CD4-positive, alpha-beta T cell treated with Interleukin-6 at 100 ng/mL for 8 hours (primary cell): ENCODE results near the gene TMEM178B.
"Not testable (repeated sequence)": the region's sequence is repeated elsewhere in the genome, so short reads cannot be mapped to it uniquely, and the experiment has no call there.

ENCODE experiments used
- DNase-seq: peaks from one replicate; pipeline ENCODE4 v3.0.0-alpha.2; 2020; ENCODE audit warnings: mixed read lengths, low spot score

TMEM178B gene

GRCh38 chr7:141185369-141185967, 111.6 kb downstream of the TMEM178B start:
- no peak for DNase-seq

- DNase-seq = no peak
Measured at GRCh38 chr7:141189231-141189630, 115.4 kb downstream of the TMEM178B start.

GRCh38 chr7:141190495-141190894, 116.6 kb downstream of the TMEM178B start:
- no peak for DNase-seq

- no peak for DNase-seq
Measured at GRCh38 chr7:141191277-141191676, 117.4 kb downstream of the TMEM178B start.

- DNase-seq = no peak
Measured at GRCh38 chr7:141193066-141193465, 119.2 kb downstream of the TMEM178B start.

- DNase-seq = not testable (repeated sequence)
Measured at GRCh38 chr7:141195722-141196121, 121.9 kb downstream of the TMEM178B start.

GRCh38 chr7:141198194-141198958, 124.5 kb downstream of the TMEM178B start:
- no peak for DNase-seq

GRCh38 chr7:141200191-141201108, 126.6 kb downstream of the TMEM178B start:
- DNase-seq = no peak

GRCh38 chr7:141201145-141201885, 127.5 kb downstream of the TMEM178B start:
- DNase-seq = no peak

GRCh38 chr7:141202535-141202934, 128.7 kb downstream of the TMEM178B start:
- no peak for DNase-seq

GRCh38 chr7:141203177-141203576, 129.3 kb downstream of the TMEM178B start:
- DNase-seq = no peak

- DNase-seq = no peak
Measured at GRCh38 chr7:141203586-141203985, 129.7 kb downstream of the TMEM178B start.

- no peak for DNase-seq
Measured at GRCh38 chr7:141207661-141208060, 133.8 kb downstream of the TMEM178B start.

- no peak for DNase-seq
Measured at GRCh38 chr7:141208539-141208938, 134.7 kb downstream of the TMEM178B start.

- DNase-seq = no peak
Measured at GRCh38 chr7:141209454-141209853, 135.6 kb downstream of the TMEM178B start.

- DNase-seq = no peak
Measured at GRCh38 chr7:141210862-141211261, 137.0 kb downstream of the TMEM178B start.

GRCh38 chr7:141213226-141213625, 139.4 kb downstream of the TMEM178B start:
- DNase-seq = no peak

GRCh38 chr7:141217938-141218337, 144.1 kb downstream of the TMEM178B start:
- DNase-seq = no peak

- DNase-seq = no peak
Measured at GRCh38 chr7:141218941-141219340, 145.1 kb downstream of the TMEM178B start.

GRCh38 chr7:141220263-141220880, 146.5 kb downstream of the TMEM178B start:
- no peak for DNase-seq

- DNase-seq = no peak
Measured at GRCh38 chr7:141221007-141221612, 147.2 kb downstream of the TMEM178B start.
